GM21381 (cell line): ENCODE data around the gene ARHGDIB.

Experiments
- ATAC-seq: cut with Tn5 transposase; IDR thresholded peaks from one replicate; pipeline ENCODE4 v1.9.1; 2021; ENCODE audit warnings: mild to moderate bottlenecking, moderate library complexity; ENCODE audit not compliant: unreplicated experiment

ARHGDIB gene

GRCh38 chr12:14934511-14934910 is 26.9 kb downstream of the ARHGDIB start:
- no peak for ATAC-seq

DNA sequence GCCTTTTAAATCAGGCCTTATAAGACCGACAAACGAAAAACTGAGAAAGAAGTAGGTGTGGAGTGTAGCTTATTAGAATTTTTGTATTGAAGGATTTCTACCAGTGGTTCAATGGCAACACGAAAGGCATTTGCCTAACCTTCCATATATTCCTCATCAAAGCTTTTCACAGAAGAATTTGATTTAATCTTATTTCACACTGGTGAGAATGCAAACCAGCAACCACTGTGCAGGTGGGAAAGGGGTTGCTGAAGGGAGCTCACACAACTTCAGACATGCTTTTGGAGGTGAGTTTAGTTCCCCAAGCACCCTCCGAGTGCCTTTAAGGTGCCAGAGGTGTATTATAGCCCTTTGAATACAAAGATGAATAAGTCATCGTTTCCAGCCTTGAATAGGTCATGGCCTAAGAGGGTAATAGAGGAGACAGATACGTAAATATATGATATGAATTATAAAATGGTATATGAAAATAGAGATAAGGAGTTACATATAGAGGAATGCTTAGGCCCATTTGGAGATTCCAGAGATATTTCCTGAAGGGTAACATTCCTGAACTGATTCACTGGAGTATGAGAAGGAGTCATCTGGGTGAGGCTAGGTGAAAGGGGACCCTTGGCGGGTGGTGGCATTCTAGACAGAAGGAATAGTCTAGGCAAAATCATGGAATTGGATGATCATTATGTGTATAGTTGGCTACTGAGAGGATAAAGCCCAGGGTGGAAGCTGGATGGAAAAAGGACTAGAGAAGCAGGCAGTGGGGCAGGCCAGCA is 29.4 kb downstream of the ARHGDIB start:
- ATAC-seq, result no peak

DNA sequence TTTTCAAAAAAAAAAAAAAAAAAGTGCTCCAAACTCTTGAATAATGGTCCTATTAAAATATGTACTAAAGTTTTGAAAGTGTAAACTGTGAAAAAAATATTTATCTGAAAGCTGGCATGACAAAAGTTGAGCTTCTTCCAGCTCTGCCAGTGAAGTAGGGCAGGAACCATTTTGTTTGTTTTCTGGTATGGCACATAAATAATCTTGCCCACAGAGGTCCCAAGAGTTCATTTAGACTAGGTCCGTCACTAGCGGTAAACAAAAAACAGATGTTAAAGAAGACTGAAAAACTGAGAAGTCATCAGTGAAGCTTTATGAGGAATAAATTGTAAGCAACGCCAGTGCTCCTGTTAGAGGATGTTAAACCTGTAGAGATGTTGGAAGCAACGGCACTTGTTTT is 30.0 kb downstream of the ARHGDIB start:
- ATAC-seq, result no peak

DNA sequence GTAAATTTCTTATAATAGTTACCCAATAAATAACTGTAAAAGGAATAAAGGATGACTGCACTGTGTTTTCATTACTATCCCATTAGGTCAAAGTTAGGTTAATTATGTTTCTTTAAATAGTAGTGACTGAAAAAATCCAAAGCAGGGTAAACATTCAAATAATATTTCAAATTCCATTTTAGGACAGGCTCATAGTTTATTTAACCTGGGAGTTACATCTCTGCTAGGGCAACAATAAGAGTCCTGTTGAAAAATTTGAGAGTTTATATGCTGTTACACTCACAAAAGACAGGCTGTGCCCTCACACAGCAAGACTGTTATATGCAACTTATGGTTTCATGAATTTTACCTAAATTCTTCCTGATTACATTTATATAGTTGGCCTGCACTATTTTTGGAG is 31.1 kb downstream of the ARHGDIB start:
- ATAC-seq, result no peak

DNA sequence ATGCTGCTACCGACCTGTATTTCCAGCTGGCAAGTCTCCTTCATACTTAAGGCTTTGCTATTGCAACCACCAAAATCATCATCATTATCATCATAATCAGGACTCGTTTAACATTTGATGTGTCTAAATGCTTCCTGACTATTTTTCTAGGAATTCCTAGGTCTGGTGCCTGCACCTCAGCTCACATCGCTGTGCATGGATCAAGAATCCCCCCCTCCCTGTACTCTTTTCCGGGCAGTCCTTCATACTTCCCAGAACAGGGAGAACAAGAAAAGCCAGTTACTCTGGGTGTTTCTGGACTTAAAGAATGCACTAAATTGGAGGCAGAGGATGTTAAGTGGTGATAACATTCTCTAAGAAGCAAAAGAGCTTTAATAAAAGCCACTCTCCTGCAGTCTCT is 32.5 kb downstream of the ARHGDIB start:
- ATAC-seq, result no peak

- no peak for ATAC-seq
Measured at GRCh38 chr12:14927267-14927666, 34.1 kb downstream of the ARHGDIB start.

DNA sequence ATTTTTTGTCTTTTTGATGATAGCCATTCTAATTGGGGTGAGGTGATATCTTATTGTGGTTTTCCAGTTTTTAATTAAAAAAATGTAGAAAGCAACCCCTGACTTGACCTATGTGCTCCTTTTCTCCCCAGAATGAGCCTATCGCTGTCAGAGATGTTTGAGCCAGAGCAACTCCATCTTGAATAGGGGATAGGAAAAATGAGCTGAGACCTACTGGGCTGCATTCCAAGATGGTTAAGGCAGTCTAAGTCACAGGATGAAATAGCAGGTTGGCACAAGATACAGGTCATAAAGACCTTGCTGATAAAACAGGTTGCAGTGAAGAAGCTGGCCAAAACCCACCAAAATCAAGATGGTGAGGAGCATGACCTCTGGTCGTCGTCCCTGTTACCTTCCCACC is 36.9 kb downstream of the ARHGDIB start:
- no peak for ATAC-seq

DNA sequence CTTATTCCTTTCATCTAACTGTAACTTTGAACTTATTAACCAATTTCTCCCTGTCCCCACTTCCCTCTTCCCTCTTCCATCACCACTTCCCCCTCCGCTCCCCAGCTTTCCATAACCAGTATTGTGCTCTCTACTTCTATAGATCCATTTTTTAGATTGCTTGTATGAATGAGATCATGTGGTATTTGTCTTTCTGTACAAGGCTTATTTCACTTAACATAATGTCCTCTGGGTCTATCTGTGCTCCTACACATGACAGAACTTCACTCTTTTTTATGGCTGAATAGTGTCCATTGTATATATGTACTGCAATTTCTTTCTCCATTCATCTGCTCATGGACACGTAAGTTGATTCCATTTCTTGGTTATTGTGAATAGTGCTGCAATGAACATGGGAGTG is 37.5 kb downstream of the ARHGDIB start:
- no peak for ATAC-seq

GRCh38 chr12:14921218-14921617 is 40.2 kb downstream of the ARHGDIB start:
- no peak for ATAC-seq

DNA sequence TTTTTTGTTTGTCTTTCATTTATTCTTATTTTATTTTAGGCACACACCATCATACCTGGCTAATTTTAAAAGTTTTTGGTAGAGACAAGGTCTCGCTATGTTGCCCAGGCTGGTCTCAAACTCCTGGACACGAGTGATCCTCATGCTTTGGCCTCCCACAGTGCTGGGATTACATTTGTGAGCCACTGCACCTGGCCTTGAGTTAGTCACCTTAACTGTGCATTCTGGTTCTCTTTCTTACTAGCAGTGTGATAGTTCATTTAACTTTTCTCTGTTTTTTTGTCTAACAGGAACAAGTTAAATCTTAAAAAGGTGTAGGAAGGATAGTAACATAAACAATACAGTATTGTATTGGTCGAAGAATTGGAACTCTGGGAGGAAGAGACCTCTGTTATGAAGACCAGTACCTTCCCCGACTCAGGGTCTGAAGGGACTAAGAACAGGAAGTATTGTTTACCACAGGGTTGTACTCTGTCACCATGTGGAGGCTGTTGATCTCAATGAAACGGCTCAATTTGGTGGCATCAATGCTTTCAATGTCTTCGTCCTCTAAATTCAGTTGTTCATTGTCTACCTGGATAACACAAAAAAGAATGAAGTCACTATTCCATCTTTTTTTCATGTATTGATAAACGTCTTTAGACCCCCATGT is 40.8 kb downstream of the ARHGDIB start:
- ATAC-seq, result no peak

DNA sequence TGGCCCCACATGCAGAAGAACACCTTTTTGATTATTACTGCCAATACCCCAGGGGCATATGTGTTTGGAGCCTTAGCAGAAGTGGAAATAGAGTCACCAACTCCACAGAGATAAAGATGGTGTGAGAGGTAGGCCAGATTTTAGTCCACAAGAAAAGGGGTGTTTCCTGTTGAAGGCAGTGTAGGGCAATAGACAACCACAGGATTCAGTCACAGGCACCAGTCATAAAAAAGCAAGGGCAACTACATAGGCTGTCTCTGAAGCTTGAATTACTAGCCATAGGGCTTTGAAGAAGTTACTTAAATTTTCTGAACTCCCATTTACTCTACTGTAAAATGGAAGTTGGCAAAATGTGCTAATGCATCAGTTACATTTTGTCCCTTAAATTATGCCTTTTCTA is 41.9 kb downstream of the ARHGDIB start:
- ATAC-seq, result no peak

GRCh38 chr12:14915736-14916135 is 45.7 kb downstream of the ARHGDIB start:
- no peak for ATAC-seq

GRCh38 chr12:14913381-14913781 is 48.0 kb downstream of the ARHGDIB start:
- ATAC-seq, result no peak

- no peak for ATAC-seq
Measured at GRCh38 chr12:14911131-14911530, 50.3 kb downstream of the ARHGDIB start.

DNA sequence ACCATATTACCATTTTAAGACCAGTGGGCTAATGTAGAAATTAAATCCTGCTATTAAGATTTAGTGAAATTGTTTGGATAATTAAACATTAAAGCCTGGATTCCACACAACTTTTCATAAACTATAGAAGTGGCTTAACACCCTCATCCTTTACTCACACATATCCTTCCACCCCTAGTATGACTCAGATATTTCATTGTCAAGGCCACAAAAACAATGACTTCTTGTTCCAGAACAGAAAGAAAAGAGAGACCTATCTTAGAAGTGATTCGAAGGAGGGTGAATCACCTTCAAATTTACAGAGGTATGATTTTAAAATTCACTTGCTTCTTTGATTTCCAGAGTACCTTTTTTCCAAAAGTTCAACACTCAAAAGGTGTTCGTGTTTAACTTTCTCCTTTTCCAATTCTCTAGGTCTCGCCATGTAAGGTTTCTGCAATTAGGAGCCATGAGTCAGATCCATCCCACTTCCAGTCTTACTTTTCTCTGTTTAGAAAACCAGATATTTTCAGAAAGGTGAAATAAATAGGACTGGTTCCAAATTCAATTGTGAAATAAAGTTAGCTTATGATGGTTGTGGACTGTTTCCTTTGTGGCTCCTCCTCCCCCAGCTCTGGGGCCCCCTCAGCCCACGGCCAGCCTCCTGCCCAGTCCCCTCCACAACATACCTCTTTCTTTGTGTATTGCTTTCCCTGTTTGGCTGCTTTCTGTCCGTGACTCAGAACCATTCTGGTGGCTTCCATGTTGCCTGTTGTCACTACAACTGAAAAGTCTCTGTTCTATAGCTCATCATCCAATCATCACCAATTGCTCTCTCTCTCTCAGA is 51.1 kb downstream of the ARHGDIB start:
- no peak for ATAC-seq

DNA sequence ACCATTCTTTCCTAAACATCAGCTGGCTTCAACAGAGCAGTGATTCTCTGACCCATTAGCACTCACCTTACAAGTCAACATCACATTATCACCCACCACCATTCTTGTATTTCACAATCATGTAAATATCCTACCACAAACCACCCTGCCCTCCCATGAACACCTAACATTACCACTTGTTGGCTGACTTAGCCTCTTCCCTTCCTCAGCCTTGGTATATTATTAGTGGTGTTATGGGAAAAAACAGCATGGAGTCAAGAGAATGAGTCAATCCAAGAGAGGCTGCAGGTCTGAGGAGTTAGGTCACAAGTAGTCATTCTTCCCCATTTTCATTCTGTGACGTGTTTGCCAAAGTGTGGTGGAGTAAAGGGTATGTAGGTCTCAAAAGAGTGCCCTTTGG is 53.4 kb downstream of the ARHGDIB start:
- ATAC-seq, result no peak

- ATAC-seq, result no peak
Measured at GRCh38 chr12:14906114-14906513, 55.3 kb downstream of the ARHGDIB start.

GRCh38 chr12:14905269-14906004 is 56.0 kb downstream of the ARHGDIB start:
- ATAC-seq, result no peak

- no peak for ATAC-seq
Measured at GRCh38 chr12:14904854-14905253, 56.5 kb downstream of the ARHGDIB start.

GRCh38 chr12:14903386-14904098 is 57.9 kb downstream of the ARHGDIB start:
- ATAC-seq, result no peak
